NCI-H2171 treated with DMSO at 0.1 percent for 48 hours (cell line): Measurements from ENCODE around the gene PAXX.

Experiments used
- DNase-seq: peaks from one replicate; lab custom pipeline; 2025; lab: John Stamatoyannopoulos, UW

PAXX gene

DNA sequence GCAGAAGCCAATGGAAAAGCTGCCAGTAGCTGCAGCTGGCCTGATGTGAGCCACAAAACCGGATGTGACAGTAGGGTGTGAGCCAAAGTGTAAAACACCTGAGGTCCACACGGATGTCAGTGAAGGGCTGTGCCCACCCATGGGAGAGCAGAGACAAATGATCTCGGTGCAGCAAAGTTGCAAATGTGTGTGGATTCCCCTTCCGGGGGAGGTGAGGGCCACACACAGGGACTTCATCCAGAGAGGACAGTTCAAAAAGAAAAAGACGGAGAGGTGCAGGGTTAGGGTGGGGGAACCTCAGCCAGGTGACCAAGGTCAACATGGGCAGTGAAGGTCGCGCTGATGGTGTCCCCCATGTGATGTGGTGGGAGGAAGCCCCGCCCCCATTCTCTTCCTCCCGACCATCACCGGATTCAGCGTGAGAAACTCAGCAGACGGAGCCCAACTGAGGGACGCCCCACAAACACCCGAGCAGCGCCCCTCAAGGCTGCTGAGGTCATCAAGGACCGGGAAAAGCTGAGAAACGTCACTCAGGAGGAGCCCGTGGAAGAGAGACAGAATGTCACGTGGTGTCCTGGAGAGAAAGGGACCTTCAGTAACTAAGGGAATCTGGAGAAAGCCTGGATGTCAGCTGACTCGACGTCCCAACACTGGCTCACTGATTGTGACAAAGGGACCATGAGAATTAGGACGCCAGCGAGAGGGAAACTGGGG is 26.3 kb upstream of the PAXX start:
- DNase-seq: no peak

GRCh38 chr9:136968333-136969127 is 23.7 kb upstream of the PAXX start:
- no peak for DNase-seq

DNA sequence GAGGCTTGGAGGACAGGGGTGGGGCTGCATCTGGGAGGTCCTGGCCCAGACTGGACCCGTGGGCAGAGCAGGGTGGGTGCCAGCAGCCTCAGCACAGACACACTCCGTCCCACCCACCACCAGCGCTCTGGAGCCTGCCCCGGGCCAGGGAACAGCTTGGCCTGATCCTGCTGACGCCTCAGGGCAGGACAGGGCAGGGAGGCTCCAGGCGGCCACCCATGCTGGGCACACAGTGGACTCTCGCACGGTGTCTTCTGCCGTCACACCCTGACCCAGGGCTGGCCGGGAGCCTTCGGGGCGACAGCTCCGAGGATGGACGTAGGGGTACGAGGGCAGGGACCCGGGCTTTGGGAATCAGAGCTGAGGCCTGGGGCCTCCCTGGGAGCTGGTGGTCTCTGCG is 23.1 kb upstream of the PAXX start:
- no peak for DNase-seq

GRCh38 chr9:136969774-136970173 is 22.4 kb upstream of the PAXX start:
- DNase-seq: no peak

GRCh38 chr9:136970361-136970760 is 21.9 kb upstream of the PAXX start:
- no peak for DNase-seq

DNA sequence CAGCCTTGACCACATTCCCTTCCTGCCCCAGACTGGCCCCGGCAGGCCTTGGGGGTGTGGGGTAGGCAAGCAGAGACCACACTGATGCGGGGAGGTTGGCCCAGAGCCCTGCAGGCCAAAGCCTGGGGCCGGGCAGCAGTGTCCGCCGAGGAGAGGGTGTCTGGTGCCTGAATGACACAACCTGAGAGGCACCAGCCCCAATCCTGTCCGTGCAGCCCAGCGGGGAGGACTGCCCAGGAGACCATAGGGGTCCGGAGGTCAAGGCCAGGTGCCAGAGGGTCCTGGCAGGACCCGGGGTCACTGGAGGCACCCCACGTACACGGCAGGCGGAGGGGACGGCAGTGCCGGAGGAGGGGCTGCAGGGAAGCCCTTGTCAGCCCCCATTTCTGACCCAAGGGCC is 20.5 kb upstream of the PAXX start:
- DNase-seq: no peak

- DNase-seq: no peak
Observed at GRCh38 chr9:136972335-136972734, 19.9 kb upstream of the PAXX start.

- DNase-seq: no peak
Observed at GRCh38 chr9:136972743-136973142, 19.5 kb upstream of the PAXX start.

- DNase-seq: no peak
Observed at GRCh38 chr9:136973618-136974617, 18.3 kb upstream of the PAXX start.

DNA sequence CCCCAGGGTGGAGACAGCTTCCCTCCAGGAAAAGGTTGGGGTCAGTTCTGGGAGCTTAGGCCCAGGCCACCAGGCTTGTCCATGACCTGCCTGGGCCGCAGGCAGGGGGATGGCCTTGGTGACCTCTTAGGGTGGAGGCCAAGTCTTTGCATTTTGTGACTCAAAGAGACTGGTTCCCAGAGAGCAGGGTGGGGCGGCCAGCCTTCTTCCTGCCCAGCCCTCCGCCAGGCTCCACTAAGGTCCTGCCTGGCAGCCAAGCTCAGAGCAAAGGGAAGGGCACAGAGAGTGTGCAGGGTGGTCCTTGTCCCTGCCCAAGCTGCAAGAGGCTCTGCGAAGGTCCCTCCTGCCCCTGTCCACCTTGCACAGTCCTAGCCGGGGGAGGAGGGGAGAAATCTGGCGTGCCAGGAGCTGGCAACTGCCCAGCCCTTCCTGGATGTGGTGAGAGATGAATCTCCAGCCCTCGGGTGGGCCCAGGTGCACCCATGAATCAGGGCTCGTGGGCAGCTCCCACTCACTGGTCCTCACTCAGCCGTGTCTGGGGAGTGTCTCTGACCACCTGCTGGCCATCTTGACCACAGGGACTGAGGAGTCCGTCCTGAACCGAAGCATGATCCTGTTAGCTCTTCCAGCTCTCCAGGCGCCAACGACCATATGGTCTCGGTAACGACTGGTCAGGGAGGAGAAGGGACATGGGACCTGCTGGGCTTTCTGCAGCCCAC is 17.2 kb upstream of the PAXX start:
- no peak for DNase-seq

- DNase-seq: no peak
Observed at GRCh38 chr9:136975644-136976043, 16.6 kb upstream of the PAXX start.

DNA sequence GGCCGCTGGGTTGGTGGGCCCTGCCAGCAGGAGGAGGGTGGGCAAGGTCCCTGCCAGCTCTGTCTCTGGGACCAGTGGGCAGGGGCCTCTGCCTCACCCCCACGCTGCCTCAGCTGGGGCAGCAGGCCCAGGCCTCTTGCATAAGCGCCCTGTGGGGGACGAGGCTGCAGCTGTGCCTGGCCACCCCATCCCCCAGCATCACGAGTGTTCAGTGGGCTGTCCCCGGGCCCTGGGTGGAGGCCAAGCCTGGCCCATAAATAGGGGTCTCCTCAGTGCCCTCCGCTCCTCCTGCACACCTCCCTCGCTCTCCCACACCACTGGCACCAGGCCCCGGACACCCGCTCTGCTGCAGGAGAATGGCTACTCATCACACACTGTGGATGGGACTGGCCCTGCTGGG is 15.0 kb upstream of the PAXX start, which contains the start of gene PTGDS:
PTGDS (plus strand) TSS at position 282 of the 400 bp plus-strand sequence; CDS start at position 357, 75 bp downstream.
- no peak for DNase-seq

GRCh38 chr9:136977649-136978072 is 14.6 kb upstream of the PAXX start:
- no peak for DNase-seq

DNA sequence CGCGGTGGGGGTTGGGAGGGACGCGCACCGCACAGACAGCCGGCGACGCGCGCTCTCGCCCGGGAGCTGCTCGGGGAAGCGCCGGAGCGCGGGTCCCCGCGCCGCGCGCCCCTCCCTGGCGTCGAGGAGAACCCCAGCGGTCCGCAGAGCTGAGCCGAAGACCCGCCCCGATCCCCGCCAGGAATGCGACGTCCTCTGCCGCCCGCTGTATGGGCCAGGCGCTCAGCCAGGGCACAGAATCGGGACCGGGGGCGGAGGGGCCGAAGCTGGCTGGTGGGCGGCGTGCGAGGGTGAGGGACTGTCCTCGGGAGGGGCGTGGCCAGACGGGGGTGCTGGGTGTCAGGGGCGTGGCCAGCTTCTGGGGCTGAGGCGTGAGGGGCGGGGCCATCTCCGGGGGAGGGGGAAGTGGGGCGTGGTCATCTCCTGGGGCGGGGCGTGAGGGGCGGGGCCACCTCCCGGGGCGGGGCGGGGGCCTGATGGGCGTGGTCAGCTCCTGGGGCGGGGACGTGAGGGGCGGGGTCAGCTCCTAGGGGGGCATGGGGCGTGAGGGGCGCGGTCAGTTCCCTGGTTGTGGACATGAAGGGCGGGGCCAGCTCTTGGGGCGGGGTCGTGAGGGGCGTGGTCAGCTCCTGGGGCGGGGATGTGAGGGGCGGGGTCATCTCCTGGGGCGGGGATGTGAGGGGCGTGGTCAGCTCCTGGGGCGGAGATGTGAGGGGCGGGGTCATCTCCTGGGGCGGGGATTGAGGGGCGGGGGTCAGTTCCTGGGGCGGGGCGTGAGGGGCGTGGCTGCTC is 14.0 kb upstream of the PAXX start:
- DNase-seq: peak; percentile 50

DNA sequence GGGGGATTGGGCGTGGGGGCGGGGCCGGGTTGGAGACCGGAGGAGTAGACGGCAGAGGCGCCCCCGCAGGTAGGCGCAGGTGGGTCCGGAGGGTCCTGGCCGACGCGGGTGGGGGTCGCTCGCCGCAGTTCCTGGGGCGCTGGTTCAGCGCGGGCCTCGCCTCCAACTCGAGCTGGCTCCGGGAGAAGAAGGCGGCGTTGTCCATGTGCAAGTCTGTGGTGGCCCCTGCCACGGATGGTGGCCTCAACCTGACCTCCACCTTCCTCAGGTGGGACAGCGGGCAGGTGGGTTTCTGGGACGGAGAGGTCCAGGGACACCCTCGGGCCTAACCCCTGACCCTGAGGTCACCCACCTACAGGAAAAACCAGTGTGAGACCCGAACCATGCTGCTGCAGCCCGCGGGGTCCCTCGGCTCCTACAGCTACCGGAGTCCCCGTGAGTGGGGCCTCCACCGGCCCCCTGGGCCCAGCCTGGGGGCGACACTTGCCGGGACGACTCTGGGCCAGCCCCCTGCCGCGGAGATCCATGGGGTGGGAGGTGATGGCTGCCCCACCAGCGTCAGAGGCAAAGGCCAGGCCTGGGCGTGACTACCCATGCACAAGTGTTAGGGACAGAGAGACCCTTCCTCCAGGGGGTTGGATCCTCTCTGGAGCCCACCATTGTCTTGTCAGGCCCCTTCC is 13.2 kb upstream of the PAXX start:
- DNase-seq: no peak

DNA sequence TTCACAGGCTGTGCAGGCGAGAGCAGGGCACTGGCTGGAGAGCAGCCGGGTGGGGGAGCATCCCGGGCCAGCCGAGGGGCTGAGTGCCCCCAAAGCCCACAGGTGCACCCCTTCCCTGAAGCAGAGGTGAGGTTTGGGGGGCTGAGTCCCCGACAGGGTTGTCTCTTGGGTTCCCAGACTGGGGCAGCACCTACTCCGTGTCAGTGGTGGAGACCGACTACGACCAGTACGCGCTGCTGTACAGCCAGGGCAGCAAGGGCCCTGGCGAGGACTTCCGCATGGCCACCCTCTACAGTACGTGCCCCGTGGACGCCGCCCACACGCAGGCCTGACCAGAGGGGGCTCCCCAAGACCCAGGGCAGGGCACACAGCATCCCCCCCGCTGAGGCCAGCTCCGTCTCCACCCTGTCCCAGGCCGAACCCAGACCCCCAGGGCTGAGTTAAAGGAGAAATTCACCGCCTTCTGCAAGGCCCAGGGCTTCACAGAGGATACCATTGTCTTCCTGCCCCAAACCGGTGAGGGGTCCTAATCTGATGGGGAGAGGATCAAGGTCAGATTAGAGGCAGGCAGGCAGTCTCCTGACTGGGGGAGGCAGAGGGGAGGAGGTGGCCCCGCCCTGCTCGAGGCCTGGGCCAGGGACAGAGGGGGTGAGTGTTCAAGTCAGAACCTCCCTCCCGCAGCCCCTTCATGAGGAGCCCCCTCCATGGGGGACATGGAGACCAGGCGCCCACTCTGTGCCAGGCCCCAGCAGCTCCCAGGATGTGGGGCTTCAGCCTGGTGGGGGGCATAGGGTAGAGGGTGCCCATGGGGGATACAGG is 12.2 kb upstream of the PAXX start:
- DNase-seq: no peak

- DNase-seq: no peak
Observed at GRCh38 chr9:136980669-136981478, 11.3 kb upstream of the PAXX start.

GRCh38 chr9:136981588-136982231 is 10.5 kb upstream of the PAXX start:
- no peak for DNase-seq
